Measurements from ENCODE around the gene LTB4R2. TPM values are rescaled to one million over a fixed set of nuclear protein-coding genes. Genes with fewer than 3 reads are reported as not detected.

The LTB4R2 gene
- total and polyA plus RNA-seq, 7 donors: 0.08 to 2.3 (median 0.96) TPM

DNA sequence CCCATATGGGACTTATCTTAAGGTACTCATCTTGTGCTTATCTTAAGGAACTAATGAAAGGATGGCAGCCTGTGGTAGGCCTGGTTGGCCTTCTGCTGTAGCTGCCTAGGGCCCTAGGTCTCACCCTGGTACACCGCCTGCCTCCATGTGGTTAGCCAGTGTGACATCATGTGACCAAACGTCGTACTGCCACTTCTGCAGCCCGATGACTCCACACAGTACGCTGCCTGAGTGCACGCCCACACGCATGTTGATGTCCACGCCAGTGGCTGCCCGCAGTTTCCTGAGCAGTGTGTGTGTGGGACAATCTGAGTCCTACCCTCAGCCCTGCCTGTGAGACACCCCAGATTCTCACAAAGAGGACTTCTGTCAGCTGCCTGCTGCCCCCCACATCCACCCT is 19.8 kb downstream of the LTB4R2 start:
- Histone ChIP-seq H3K36me3 (ENCODE audit: insufficient read depth in 1 of 2, low read depth in 1 of 2) (no peaks in the 10 kb centered on the region), H3K4me3 (no peak overlapping the region), H3K27me3 (ENCODE audit: insufficient read depth in 3 of 3, low read length in 2 of 3) (peaks cover 0 to 18% (median 2%) of the 10 kb centered on the region in 3 donors), H3K9me3 (no peaks in the 10 kb centered on the region), H3K4me1 (peaks cover 9% of the 10 kb centered on the region), H3K27ac (no peak overlapping the region)
- TF ChIP-seq CTCF (IDR thresholded peaks at IDR 0.05): no peak
- DNase-seq: peak; percentile 54 to 71
- peak in 1 of 4 donors; percentile 6 for ATAC-seq
- intact Hi-C loops (cut with DNase I): no loop called here
- 76 to 84% (median 76%) methylated on average over 9 of the region's 9 CpGs for WGBS, 3 donors

DNA sequence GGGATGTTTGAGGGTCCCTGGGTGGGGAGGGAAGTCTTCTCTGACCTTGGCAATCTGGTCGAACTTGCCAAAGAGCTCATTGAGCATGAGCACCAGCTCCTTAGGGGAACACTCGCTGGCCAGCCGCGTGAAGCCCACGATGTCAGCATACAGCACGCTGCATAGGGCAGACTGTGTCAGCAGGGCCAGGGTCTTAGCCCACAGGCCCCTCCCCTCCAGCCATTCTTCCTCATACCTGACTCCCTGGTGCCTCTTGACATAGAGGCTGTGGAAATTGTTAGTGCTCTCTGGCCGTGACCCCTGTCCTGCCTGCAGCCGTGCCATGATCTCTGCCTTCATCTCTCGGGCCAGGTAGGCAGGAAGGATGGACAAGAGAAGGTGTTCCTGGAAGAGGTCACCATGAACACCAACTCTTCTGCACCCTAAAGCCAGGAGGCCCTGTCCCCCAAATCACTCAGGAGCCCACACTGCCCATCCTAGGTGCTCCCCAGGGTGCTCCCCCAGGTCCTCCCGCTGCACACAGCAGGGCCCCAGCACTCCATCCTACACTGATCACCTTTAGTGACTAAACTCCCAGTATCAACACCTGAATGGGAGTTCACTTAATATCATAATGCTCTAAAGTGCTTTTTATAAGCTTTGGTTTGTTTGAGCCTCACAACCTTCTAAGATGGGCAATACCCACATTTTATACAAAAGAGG is 21.2 kb downstream of the LTB4R2 start:
- ATAC-seq: no peak
- no peaks in the 10 kb centered on the region for H3K9me3 ChIP-seq
- TF ChIP-seq CTCF (IDR thresholded peaks at IDR 0.05): no peak
- H3K36me3 ChIP-seq (ENCODE audit: insufficient read depth in 1 of 2, low read depth in 1 of 2): no peaks in the 10 kb centered on the region
- H3K27me3 ChIP-seq (ENCODE audit: insufficient read depth in 3 of 3, low read length in 2 of 3): peaks cover 0 to 32% (median 4%) of the 10 kb centered on the region in 3 donors
- no peak overlapping the region for H3K4me3 ChIP-seq
- no peak for DNase-seq
- intact Hi-C loops (cut with DNase I): loop anchor here in 1 of 2 donors (1.0 kb wide), 1 partner anchor 105 kb away; no protein-coding TSS in a partner anchor
- 89 to 92% (median 90%) methylated on average over 10 of the region's 10 CpGs for WGBS, 3 donors
- H3K4me1 ChIP-seq: peaks cover 10% of the 10 kb centered on the region
- no peak overlapping the region for H3K27ac ChIP-seq

- Histone ChIP-seq H3K4me3 (no peak overlapping the region), H3K9me3 (no peaks in the 10 kb centered on the region), H3K4me1 (peaks cover 10% of the 10 kb centered on the region), H3K27me3 (ENCODE audit: insufficient read depth in 3 of 3, low read length in 2 of 3) (peaks cover 0 to 39% (median 4%) of the 10 kb centered on the region in 3 donors), H3K27ac (no peak overlapping the region), H3K36me3 (ENCODE audit: insufficient read depth in 1 of 2, low read depth in 1 of 2) (no peaks in the 10 kb centered on the region)
- TF ChIP-seq CTCF (IDR thresholded peaks at IDR 0.05): no peak
- no peak for DNase-seq
- 45 to 56% (median 48%) methylated on average over 26 of the region's 26 CpGs for WGBS, 3 donors
- no peak for ATAC-seq
- intact Hi-C loops (cut with DNase I): loop anchor here (1.0 to 2.0 kb wide), 2 partner anchors 103 to 105 kb away; no protein-coding TSS in a partner anchor
Observed at GRCh38 chr14:24331731-24332267, 21.9 kb downstream of the LTB4R2 start.

GRCh38 chr14:24332268-24332993 is 22.5 kb downstream of the LTB4R2 start:
- H3K4me1 ChIP-seq: peaks cover 10% of the 10 kb centered on the region
- H3K4me3 ChIP-seq: peak overlapping the region; percentile 35
- H3K9me3 ChIP-seq: no peaks in the 10 kb centered on the region
- peaks cover 0 to 39% (median 4%) of the 10 kb centered on the region in 3 donors for H3K27me3 ChIP-seq (ENCODE audit: insufficient read depth in 3 of 3, low read length in 2 of 3)
- intact Hi-C loops (cut with DNase I): loop anchor here in 1 of 2 donors (2.0 kb wide), 1 partner anchor 102 kb away; no protein-coding TSS in a partner anchor
- H3K27ac ChIP-seq: no peak overlapping the region
- H3K36me3 ChIP-seq (ENCODE audit: insufficient read depth in 1 of 2, low read depth in 1 of 2): no peaks in the 10 kb centered on the region
- peak; percentile 59 for TF ChIP-seq CTCF (IDR thresholded peaks at IDR 0.05)
- DNase-seq (peak; percentile 54 to 75), ATAC-seq (peak; percentile 68 to 79 (median 72))
- WGBS, 3 donors: 21 to 28% (median 23%) methylated on average over 53 to 56 of the region's 56 CpGs
